HCT116 (cell line): Measurements from ENCODE around the gene GGACT.

Experiments
- CTCF ChIP-seq, 3 experiments: fragments of 200-600 bp in 1 of 3; sonication (generic) in 1 of 3; IDR thresholded peaks in 2 of 3; conservative IDR thresholded peaks in 1 of 3; 2 replicates each; pipeline ENCODE4 v1.5.1; 2012 to 2017; ENCODE audit warnings: low read depth in 2 of 3, low read length in 2 of 3, antibody characterized with exemption in 1 of 3, borderline replicate concordance in 1 of 3, control low read depth in 1 of 3, mild to moderate bottlenecking in 1 of 3, mixed read lengths in 1 of 3, mixed run types in 1 of 3, moderate library complexity in 1 of 3; ENCODE audit not compliant: insufficient read depth in 1 of 3
- EZH2 ChIP-seq: fragments of 200-600 bp; sonication (generic); IDR thresholded peaks from 2 replicates; pipeline ENCODE4 v1.6.1; 2017; ENCODE audit warnings: antibody characterized with exemption, mixed run types
- JUND ChIP-seq: IDR thresholded peaks from 2 replicates; pipeline ENCODE4 v1.6.1; 2012
- MAX ChIP-seq: IDR thresholded peaks from 2 replicates; pipeline ENCODE4 v1.6.1; 2012
- POLR2A ChIP-seq: IDR thresholded peaks from 2 replicates; pipeline ENCODE4 v1.7.0; 2011; ENCODE audit warnings: borderline replicate concordance; ENCODE audit not compliant: insufficient read depth, insufficient read length; ENCODE audit errors: extremely low read depth
- RAD21 ChIP-seq: IDR thresholded peaks from 2 replicates; pipeline ENCODE4 v1.6.1; 2012; ENCODE audit warnings: low read depth, mild to moderate bottlenecking
- REST ChIP-seq: IDR thresholded peaks from 2 replicates; pipeline ENCODE4 v1.6.1; 2012; ENCODE audit warnings: low read depth
- ZNF274 ChIP-seq: fragments of 200-500 bp; sonication (Bioruptor generic); IDR thresholded peaks from 2 replicates; pipeline ENCODE4 v1.6.1; 2014; ENCODE audit warnings: mild to moderate bottlenecking, low read depth, low read length, inconsistent platforms

GRCh38 chr13:100483139-100483538, 105.5 kb downstream of the GGACT start:
- TF ChIP-seq MAX (no peak), JUND (no peak), RAD21 (no peak), REST (no peak), CTCF (IDR thresholded peaks at IDR 0.05 in 2 of 3, conservative IDR thresholded peaks at IDR 0.05 in 1 of 3; ENCODE audit: borderline replicate concordance in 1 of 3, insufficient read depth in 1 of 3, low read depth in 2 of 3, low read length in 2 of 3) (no peak), EZH2 (no peak), ZNF274 (no peak), POLR2A (no peak)
